Fibroblast of peridontal ligament (primary cell): ENCODE data around the gene MRTFA.

Experiments
- DNase-seq: peaks from one replicate; pipeline ENCODE4 v3.0.0-alpha.2; 2010; ENCODE audit errors: extremely low read depth

MRTFA gene

DNA sequence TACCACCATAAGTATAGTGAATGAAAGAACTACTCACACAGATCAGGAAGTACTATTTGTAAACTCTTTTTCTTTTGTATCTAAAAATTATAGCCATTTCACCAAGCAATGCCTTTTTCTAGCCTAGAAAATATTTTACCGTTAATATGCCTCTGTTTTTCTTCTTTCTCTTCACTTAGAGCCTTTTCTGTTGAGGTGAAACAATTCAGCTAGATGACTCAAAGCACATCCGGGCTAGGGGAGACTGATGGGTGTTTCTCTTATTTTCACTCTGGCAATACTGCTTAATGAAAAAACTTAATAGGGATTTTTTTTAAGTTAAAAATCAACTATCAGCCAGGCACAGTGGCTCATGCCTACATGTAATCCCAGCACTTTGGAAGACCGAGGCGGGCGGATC is 172.8 kb downstream of the MRTFA start:
- DNase-seq: no peak

DNA sequence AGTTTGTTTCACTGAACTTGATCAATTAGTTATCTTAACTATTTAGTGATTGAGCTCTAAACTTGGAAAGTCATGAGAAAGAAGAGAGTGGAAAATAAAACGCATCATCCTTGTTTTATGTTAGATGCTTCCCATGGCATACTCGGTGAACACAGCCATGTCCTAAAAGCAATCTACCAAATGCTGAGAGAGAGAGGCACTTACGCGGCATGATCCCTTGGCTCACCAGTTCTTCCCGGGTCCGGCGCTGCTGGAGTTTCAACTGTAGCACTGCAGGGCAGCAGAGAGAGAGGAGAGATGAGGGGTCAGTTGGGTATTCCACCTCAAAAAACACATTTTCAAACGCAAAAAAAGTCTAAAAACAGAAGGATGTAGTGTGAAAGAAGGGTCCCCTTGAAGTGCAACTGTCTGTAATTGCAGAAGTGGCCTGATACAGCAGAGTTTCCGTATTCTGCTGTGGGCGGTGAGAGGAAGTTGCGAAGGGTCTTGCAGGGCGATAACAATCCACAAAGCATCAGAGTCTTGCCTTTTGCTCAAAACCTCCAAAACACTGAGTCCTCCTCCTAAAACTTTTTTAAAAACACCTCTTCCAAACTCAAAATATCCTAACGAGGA is 173.4 kb downstream of the MRTFA start:
- no peak for DNase-seq

DNA sequence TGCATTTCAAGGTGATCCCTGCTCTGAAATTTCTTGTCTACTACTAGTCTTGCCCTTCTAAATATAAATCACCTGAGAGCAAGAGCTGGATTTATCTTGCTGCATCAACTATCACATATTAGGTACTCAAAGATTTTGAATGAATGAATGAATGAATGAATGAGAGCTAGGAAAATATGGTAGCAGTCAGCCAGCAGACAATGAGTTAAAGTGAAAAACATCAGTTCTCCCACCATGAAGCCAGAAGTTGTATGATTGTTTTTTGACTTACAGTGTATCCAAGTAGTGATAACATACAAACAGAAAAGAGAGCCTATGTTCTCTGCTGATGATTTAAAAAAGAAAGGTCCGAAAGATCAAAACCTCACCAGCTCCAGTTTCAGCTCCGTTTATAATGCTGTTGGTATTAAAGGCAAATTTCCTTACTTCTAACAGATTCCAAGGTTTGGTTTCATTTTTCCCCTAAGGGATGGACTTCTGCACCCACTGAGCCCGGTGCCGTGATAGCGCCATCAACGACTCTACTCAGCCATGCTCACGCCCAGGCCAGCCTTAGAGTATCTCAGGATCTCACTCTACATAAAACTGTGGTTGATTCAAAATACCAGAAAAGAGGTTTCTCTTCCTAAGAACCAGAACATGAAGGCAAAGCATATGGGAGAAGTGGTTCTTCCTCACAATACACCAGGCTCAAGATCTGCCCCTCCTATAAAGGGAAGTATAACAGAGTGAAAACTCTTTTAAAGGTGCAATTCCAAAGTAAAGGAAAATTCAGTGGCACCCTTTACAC is 174.1 kb downstream of the MRTFA start:
- no peak for DNase-seq

DNA sequence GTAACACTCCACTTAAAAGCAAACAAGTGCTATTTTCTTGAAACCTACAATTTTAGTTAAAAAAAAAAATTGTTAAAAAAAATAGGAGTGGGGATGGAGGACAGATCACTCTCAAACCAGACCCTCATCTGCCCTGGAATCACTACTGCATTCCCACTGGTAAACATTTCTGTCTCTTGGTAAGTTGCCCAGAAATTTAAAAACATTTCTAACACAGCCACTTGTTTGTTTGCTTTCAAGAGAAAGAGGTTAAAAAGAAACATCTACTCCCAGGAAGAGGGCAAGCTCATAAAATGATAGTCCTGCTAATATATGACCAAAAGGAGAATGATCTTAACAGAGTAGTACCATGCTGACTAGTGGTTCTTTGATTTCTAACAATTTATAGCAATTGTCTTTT is 182.8 kb downstream of the MRTFA start:
- peak; percentile 35 for DNase-seq

DNA sequence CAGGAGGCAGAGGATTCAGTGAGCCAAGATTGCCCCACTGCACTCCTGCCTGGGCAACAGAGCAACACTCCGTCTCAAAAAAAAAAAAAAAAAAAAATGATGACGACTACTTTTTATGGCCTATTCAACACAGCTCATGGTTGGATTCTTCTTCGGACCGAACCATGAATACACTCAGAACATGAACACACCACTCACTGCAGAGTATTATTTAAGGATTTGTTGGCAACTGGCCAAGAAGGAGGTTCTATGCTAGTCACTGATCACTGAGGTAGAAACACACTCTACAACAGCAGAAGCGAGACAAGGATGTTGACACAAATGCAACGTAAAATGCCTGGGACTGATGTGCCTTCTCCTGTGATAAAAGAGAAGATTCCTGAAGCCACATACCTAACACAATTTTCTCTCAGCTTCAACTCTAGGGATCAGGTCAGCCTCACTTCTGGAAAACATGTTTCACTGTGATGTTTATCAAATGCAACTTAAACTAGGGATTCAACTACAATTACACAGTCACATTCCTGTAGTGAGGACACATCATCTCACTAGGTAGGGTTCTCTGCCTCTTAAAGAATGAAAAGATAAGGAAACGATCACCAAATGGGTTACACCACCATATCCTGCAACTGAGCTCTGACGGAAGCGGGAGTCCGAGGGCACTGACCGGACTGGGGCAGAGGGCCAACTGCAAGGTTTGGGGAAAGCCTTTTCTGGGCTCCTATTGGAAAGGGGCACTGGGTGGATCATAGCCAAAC is 183.6 kb downstream of the MRTFA start:
- DNase-seq: no peak

DNA sequence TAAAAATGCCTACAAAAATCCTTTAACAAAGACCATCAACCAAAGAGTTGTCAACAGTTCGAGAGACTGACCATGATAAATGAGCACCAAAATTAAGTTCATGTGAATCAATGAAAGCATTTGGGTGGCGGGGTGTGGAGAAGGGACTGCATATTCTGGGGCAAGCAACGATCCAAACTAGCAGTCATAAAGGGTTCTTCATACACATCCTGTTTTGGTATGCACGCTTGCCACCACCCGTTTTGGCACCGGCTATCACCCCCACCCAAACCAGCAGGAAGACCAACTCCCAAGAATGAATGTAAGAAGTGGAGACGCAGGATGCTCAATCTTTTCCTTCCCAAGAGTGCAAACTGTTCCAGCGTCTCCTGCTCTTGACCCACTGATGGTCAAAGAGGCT is 185.3 kb downstream of the MRTFA start:
- no peak for DNase-seq

DNA sequence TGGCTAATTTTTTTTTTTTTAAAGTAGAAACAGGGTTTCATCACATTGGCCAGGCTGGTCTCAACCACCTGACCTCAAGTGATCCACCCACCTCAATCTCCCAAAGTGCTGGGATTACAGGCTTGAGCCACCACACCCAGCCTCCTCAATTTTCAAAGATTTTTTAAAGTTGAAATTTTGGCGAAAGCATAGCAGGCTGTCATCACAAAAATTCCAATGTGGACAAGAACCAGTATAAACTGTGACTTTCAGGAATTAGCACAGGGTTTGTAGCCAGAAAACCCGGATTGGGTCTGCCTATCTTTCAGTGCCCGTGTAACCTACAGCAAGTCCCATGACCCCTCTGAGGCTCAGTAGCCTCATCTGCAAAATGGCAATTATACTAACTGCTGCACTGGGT is 185.9 kb downstream of the MRTFA start:
- DNase-seq: no peak

DNA sequence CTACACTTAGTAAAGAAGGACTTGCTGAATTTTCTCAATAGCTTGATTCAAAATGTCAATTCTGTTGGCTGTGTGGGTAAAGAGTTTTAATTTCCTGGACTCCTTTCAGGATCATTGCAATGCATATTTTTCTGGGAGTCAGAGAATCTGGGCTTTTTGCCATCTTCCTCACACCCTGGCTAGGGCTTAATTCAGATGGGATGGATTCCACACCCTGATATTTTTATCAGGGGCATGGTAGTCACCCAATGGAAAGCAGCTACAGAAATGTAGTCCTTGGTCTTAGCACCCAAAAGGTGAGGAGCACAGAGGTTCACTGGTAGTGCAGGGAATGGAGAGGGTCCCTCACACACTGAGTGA is 186.9 kb downstream of the MRTFA start:
- peak; percentile 87 for DNase-seq

DNA sequence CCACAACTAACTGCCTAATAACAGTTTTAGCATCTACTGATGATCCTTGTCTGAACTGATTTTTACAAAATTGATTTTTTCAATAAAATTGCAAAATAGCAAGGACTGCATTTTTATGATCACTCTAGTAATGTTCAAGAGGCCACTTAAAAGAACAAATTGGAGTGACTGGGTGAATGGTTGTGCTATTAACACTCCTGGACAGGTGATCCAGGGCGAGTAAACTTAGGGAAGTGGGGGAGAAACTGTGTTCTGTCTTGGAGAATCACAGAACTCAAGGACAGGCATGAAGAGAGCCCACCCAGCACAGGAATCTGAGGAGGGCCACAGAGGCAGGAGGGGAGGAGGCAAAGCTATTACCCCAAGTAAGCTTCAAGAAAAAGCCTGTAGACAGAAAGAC is 190.3 kb downstream of the MRTFA start:
- no peak for DNase-seq

DNA sequence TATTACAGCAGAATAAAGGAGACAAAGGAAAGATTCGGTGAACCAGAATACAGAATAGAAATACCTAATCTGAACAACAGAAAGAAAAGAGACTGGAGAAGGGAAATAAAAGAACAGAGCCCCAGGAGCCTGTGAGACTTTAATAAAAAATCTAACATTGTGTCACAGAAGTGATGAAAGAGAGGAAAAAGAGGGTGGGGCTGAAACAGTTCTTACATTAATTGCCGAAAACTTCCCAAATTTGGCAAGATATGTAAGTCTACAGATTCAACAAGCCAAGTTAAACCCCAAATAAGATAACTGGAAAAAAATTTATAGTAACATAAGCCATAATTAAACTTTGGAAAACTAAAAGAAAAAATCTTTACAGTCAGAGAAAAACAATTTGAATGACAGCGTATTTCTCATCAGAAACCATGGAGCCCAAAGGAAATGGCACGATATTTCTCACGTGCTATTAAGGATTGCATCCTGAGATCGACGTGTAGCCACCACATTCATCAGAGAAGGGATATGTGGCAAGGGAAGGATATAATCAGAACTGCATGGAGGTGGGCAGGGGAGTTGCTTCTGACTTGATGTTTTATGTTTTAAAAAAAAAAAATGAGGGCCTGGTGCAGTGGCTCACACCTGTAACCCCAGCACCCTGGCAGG is 192.2 kb downstream of the MRTFA start:
- no peak for DNase-seq

DNA sequence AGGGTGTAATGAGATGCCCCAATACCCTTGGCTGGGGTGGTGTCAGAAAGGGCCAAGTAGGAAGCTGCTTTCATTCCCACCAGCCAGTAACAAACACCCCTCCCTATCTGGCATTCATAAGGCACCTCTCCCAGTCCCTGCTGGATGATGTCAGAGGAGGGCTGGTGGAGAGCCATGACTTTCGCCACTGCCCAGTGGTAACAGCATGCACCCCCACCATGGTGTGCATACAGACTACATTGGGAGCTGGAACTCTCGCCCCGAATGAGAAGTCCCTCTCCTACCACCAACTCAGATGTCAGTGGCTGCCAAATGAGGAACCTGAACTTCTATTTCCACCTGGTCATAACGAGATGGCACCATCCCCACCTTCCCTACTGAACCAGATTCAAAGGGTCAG is 192.8 kb downstream of the MRTFA start:
- DNase-seq: no peak

DNA sequence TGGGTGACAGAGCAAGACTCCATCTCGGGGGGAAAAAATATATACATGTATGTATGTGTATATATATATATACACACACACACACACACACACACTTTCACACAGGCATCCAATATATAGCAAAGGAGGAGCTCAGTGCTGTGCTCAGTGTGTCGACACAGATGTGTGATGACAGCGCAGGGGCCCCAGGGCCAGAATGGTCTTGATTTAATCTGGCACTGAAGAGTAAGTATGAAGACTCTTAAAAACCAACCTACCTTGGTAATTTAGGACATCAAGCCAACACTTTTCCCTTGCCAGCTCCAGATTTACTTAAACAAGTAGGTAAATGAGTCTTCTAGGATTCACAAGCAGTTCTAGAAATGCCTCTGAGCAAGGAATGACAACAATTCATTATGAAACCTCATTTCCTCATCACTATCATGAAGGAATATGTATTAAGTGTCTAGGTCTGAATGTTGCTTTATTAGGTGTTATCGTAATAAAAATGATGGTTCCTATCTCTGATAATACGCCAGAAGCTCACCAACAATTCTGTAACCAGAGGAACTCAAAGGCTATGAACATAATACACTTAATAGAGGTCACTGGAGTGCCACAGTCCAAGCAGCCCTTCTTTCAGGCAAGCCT is 194.6 kb downstream of the MRTFA start:
- DNase-seq: no peak

DNA sequence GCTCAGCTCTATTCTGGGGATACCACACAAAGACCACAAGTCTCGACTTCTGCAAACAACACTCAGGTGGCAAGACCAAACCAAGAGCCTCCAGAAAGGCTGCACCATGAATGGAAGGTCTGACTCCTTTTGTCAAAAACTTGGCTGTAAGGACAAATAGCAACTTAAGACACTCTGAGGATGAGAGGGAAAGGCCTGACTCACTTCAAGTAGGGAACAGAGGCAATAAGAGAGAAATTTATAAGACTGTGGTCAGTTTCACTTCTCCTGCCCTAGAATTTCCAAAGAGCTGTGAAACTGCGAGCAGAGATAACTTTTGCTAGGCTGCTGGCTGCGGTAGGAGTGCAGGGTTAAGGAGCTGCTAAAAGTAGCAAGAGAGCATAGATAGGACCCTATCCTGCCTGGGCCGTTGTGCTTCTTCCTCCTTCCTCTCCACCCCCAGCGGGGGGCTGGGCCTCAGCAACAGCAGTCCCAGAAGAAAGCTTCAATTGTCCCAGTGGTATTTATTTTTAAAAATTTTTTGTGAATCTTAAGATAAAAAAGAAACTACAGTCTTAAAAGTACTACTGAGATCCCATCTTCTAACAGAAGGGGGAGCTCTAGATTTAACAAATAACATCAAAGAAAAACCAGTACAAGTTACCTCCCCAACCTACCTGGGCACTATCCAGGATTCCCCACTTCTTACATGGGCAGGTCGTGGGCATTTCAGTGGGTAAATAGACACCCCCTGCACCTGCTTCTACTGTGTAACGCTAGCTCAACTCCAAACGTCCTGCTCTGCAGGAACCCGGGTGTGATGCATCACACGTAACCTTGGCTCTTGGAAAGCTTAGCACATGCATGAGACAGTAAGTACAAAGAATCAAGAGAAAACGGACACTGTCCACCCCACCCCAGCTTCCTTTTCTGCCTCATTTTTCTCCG is 199.8 kb downstream of the MRTFA start:
- peak; percentile 82 for DNase-seq

DNA sequence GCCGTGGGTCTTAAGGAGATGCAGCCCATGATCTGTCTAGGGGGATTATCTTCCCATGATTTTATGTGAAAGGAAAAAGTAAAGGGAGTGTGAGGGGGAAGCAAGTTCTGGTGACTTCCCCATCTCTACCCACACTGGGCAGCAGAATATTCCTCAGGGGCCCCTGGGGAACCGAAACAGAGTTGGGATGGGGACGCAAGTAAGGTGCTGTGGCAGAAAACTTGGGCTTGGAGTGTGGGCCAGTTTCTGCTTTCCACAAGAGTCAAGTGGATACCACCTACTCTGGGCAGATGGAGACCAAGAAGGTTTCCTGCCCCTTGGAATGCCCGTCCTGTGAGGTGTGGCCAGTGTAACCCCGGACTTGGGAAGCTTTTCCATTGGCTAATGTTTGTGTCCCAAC is 201.8 kb downstream of the MRTFA start:
- no peak for DNase-seq

DNA sequence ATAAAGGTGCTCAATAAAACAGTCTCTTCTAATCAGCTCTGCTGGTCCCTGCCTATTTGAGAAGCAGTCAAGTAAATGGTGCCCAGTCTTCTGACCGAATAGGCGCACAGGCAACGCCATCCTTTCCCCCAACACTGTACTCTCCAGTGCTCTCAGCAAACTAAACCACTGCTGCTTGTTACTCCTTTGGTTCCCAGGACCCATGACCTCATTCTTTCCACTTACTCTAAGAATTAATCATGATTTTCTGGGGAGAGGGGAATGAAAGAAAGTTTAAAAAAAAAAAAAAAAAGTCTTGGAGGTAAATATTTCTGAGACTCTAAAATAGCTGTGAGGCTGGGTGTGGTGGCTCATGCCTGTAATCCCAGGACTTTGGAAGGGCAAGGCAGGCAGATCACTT is 202.4 kb downstream of the MRTFA start:
- peak; percentile 24 for DNase-seq

DNA sequence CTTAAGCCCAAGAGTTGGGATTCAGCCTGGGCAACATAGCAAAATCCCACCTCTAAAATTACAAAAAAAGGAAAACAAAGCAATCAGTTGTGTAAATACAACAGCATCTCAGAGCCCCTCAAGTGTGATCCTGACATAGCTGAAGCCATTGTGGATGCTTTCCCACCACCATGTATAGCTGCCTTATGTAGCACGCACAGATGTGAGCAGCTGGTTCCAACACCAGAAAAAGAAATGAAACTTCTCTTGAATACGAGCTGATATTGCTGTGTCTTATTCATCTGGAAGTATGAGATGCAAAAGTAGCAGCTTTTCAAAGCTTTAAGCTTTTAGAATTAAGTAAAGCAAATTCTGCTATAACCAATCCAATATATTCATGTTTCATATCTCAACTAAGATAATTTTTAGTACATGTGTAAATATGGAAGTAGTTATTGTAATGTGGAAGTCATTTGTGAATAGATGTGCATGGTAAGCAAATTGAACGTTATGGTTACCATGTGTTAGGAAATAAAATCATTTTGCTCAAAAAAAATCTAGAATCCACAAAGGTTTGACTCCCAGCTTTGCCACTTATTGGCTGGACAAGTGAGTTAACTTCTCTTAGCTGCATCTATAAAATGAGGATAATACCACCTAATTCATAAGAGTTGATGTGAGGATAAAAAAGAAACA is 203.0 kb downstream of the MRTFA start:
- no peak for DNase-seq

DNA sequence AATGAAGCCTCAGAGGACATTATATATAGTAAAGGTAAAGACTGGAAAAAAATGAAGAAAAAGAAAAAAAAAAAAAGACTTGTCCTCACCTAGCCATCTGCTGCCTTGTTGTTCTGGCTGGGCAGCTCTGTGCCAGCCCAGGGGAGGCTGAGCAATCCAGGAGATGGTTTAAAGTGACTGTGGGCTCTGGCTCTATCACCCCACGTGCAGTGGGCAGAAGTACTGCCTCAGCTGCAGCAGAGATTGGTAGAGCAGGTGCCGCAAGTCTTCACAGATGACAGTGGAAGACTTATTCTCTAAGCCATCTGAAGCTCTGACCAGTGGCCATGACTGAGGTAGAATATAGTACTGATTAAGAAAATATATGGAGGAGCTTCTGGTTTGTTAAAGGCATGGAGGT is 203.9 kb downstream of the MRTFA start:
- DNase-seq: no peak

DNA sequence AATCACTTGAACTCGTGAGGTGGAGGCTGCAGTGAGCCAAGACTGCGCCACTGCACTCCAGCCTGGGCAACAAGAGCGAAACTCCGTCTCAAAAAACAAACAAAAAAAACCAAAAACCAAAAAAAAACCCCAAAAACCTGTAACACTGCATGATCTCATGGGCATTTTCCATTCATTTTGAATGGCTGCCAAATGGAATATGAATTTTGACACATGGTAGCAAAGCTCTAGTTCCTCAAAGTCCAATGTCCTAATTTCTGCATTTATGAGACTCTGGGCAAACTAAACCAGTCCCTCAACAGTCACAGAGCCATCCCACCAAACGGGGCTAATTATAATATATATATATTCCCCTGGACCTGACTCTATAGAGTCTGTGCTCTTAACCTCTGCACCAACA is 204.4 kb downstream of the MRTFA start:
- DNase-seq: no peak

DNA sequence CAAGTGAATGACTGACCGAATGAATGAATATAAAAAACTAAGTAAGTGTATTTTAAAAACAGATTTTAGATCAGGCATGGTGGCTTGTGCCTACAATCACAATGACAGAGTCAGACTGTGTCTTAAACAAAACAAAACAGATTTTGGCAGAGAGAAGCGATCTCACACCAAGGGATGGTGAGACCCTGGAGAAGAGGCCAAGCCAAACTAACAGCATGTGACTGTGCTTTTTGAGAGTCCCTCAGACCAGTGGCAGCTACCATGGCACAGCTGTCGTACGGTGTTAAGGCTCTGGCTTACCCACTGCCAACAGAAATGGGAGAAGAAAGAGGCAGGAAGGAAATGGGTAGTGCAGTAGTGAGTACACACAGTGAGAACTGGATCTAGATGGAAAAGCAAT is 205.5 kb downstream of the MRTFA start:
- DNase-seq: no peak

DNA sequence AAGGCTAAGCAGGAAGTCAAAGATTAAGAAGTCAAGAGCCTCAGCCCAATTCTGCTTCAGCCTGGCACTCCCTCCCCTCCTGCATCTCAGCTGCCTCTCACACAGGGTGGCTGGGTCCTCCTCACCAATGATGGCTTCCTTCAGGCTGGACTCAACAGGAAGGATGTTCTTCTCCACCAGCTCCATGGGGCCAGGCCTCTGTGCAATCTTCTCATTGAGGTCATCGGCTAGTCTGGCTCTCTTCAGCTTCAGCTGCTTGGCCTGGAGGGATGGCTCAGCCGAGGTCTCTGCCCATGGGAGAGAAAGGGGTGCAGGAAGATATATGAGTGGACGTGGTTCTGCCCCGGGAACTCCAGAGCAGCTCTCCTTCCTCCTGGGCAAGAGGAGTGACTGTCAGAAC is 207.0 kb downstream of the MRTFA start:
- DNase-seq: no peak
